CD4-positive, alpha-beta T cell treated with Interleukin-10 for 1 hour (primary cell): ENCODE data around the gene NBAS.
"Not testable (repeated sequence)": the region's sequence is repeated elsewhere in the genome, so short reads cannot be mapped to it uniquely, and the experiment has no call there.

ENCODE experiments used
- DNase-seq: peaks from one replicate; pipeline ENCODE4 v3.0.0-alpha.2; 2020

The NBAS gene

GRCh38 chr2:15557887-15558311 is 3.2 kb downstream of the NBAS start:
- DNase-seq = no peak

GRCh38 chr2:15556311-15556930 is 4.7 kb downstream of the NBAS start:
- no peak for DNase-seq

- no peak for DNase-seq
Observed at GRCh38 chr2:15555760-15556193, 5.4 kb downstream of the NBAS start.

- no peak for DNase-seq
Observed at GRCh38 chr2:15554525-15555218, 6.5 kb downstream of the NBAS start.

GRCh38 chr2:15553951-15554350 is 7.2 kb downstream of the NBAS start:
- DNase-seq = no peak

- DNase-seq = no peak
Observed at GRCh38 chr2:15553519-15553918, 7.6 kb downstream of the NBAS start.

- no peak for DNase-seq
Observed at GRCh38 chr2:15548974-15549373, 12.2 kb downstream of the NBAS start.

- no peak for DNase-seq
Observed at GRCh38 chr2:15547115-15547876, 13.8 kb downstream of the NBAS start.

GRCh38 chr2:15546297-15547098 is 14.6 kb downstream of the NBAS start:
- DNase-seq = no peak

- DNase-seq = no peak
Observed at GRCh38 chr2:15544227-15544626, 16.9 kb downstream of the NBAS start.

- DNase-seq = no peak
Observed at GRCh38 chr2:15543541-15543940, 17.6 kb downstream of the NBAS start.

- DNase-seq = no peak
Observed at GRCh38 chr2:15543053-15543452, 18.1 kb downstream of the NBAS start.

- DNase-seq = not testable (repeated sequence)
Observed at GRCh38 chr2:15542269-15542668, 18.9 kb downstream of the NBAS start.

GRCh38 chr2:15540523-15540922 is 20.6 kb downstream of the NBAS start:
- DNase-seq = not testable (repeated sequence)

- DNase-seq = no peak
Observed at GRCh38 chr2:15539999-15540398, 21.1 kb downstream of the NBAS start.

- no peak for DNase-seq
Observed at GRCh38 chr2:15538792-15539191, 22.3 kb downstream of the NBAS start.

GRCh38 chr2:15533860-15534480 is 27.2 kb downstream of the NBAS start:
- no peak for DNase-seq

- no peak for DNase-seq
Observed at GRCh38 chr2:15532996-15533395, 28.1 kb downstream of the NBAS start.

- DNase-seq = no peak
Observed at GRCh38 chr2:15531095-15531854, 29.9 kb downstream of the NBAS start.

- no peak for DNase-seq
Observed at GRCh38 chr2:15527074-15527739, 33.9 kb downstream of the NBAS start.

- no peak for DNase-seq
Observed at GRCh38 chr2:15521641-15522181, 39.4 kb downstream of the NBAS start.
